GM18907 (cell line): ENCODE results near the gene MTA2.

Experiments used
- ATAC-seq: cut with Tn5 transposase; IDR thresholded peaks from one replicate; pipeline ENCODE4 v1.9.1; 2021; ENCODE audit warnings: mild to moderate bottlenecking, moderate library complexity; ENCODE audit not compliant: unreplicated experiment

Gene MTA2

DNA sequence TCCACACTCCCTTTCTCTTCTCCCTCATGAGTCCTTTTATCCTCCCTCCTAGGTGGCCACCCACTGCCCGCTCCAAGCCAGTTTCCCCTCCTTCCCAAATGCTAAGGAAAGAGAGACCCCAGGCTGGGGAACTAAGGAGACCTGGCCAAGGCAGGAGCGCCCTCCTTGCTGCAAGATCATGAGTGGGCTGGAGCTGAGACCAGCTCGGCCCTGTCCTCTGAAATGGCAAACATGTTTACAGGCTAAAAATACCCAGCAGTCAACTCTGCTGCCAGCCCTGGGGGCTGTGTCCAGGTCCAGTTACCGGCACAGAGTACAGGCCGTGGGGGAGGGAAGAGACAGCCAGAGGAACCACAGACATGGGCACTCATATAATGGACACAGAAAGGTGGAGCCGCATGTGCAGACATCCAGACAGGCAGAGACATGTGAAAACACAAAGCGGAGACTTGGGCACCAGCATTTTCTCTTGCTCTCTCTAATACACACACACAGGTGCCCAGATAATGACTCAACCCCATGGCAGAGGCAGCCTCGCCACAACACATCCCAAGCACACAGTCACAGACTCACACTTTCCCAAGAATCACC, 53.9 kb downstream of the MTA2 start:
- no peak for ATAC-seq

DNA sequence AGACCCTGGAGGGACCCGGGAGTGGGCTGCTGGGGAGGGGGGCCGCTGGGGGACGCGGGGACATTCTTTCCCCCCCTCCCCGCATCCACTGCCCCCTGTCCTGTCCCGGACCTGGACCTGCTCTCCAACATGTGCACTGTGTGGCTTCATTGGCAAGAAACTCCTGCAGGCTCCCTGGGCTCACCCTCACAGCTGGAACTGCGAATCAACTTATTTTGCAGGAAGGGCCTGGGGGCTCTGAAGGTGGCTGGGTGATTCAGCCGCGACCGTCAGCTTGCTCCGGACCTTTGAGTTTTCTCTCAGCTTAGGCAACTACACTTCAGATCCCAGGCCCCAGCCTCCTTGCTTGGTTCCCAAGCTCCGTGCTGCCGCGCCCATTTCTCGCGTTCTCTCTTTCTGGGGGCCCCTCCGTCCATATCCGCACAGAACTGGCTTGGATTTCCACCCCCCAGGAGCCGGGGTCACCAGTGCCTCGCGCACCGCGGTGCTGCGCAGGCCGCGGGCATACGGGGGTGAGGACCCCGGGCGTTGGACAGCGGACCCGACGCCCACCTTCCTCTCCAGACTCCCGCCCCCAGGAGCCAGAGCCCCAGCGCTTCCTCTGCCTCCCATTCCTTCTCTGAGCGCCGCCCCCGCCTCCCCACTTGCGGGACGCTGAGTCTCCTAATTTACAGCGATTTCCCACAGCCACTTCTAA, 54.6 kb downstream of the MTA2 start:
- ATAC-seq, result no peak

GRCh38 chr11:62546244-62546928, 55.3 kb downstream of the MTA2 start, which contains the start of gene AHNAK:
Gene AHNAK (minus strand): TSS chr11:62546806. CDS start chr11:62536098, 10,708 bp downstream.
- no peak for ATAC-seq

DNA sequence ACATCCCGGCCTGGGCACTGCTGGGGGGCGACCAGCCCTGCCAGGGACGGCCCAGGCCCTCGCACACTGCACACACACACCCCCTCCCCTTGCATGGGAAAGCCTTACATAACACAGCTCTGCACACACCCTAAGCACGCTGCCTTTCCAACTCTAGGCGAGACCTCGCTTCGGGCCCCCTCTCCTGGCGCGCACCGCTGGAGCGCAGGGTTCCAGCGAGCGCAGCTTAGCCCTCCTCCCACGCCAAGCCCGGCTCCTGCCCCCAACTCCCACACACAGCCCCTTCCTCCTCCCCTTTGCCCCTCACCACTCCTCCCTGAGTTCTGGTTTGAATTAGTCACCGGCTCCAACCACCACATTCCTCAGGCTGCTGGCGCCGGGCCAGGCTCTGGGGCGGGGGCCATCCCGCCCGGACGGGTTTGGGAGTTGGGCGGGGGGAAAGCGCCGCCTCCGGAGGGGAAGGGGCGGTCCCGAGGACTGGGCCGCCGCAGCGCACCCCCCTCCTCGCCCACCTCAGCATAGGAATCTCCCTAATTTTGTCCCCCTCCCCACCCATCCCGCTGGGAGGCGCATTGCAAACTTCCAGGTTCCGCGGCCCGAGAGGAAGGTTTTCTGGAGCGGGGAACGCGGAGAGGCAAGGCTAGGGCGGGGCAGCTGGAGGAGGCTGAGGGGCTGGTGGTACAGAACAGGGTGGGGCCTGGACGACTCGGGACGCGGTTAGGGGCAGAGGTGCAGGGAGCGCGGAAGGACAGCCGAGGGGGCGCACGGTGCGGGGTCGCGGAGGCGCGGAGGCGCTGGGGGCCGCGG, 56.0 kb downstream of the MTA2 start:
- no peak for ATAC-seq

- no peak for ATAC-seq
Measured at GRCh38 chr11:62544581-62545436, 56.9 kb downstream of the MTA2 start.

DNA sequence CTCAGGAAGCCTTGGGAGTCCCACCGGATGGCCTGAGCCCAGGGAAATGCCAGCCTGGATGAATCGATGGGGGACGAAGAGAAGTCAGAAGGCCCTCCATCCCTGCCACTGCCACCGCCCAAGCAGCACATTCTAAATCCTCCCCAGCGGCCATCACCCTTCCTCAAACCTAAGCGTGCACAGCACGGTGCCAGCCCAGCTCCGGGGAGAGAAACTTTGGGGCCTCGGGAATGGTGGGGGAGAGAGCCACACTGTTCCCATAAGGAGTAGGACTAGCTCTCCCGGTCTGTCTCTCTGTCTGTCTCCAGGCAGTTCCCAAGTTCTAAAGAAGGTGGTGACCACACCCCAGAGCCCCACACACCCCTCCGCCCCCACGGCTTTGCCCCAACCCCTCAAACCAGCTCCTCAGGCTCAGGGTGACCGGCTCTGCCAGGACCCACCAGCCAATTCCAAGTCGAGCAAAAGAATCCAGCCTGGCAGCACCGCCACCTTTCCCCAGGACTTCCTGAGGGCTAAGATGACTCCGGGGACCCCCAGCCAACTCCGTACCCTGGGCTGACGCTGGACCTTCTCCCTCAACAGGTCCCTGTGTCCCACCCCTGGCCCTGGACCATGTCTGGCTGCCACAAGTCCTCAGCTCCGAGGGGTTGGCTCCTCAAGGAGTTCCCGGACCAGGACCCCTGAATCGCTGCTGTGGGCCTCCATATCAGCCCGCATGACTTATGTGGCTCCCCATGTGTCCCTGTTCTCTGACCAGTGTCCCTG, 57.8 kb downstream of the MTA2 start:
- ATAC-seq, result no peak
